CD4-positive, alpha-beta T cell treated with Interleukin-17A for 1 hour (primary cell): ENCODE results near the gene CEACAM21.

ENCODE experiments used
- DNase-seq: peaks from one replicate; pipeline ENCODE4 v3.0.0-alpha.2; 2020

The CEACAM21 gene

GRCh38 chr19:41575998-41576397 is at the start of gene CEACAM21:
TSS of gene CEACAM21 (plus strand) at chr19:41576166. CDS start at chr19:41576275, 109 bp downstream.
- peak; percentile 61 for DNase-seq

GRCh38 chr19:41527089-41527488 is 48.9 kb upstream of the CEACAM21 start:
- DNase-seq: no peak

GRCh38 chr19:41528106-41528505 is 47.9 kb upstream of the CEACAM21 start:
- DNase-seq: no peak

- DNase-seq: no peak
Measured at GRCh38 chr19:41529484-41530183, 46.3 kb upstream of the CEACAM21 start.

GRCh38 chr19:41530184-41530534 is 45.8 kb upstream of the CEACAM21 start:
- DNase-seq: no peak

- DNase-seq: peak; percentile 47
Measured at GRCh38 chr19:41530761-41531301, 45.1 kb upstream of the CEACAM21 start.

- DNase-seq: peak; percentile 94
Measured at GRCh38 chr19:41531438-41532311, 44.3 kb upstream of the CEACAM21 start.

- DNase-seq: no peak
Measured at GRCh38 chr19:41532526-41532925, 43.4 kb upstream of the CEACAM21 start.

GRCh38 chr19:41533671-41534215 is 42.2 kb upstream of the CEACAM21 start:
- no peak for DNase-seq

GRCh38 chr19:41535029-41535622 is 40.8 kb upstream of the CEACAM21 start:
- DNase-seq: peak; percentile 30

GRCh38 chr19:41537789-41538188 is 38.2 kb upstream of the CEACAM21 start:
- DNase-seq: peak; percentile 66

GRCh38 chr19:41540041-41540695 is 35.8 kb upstream of the CEACAM21 start:
- no peak for DNase-seq

GRCh38 chr19:41541990-41542584 is 33.9 kb upstream of the CEACAM21 start:
- DNase-seq: peak; percentile 88

GRCh38 chr19:41542622-41543021 is 33.3 kb upstream of the CEACAM21 start:
- no peak for DNase-seq

GRCh38 chr19:41543582-41543981 is 32.4 kb upstream of the CEACAM21 start:
- no peak for DNase-seq

- no peak for DNase-seq
Measured at GRCh38 chr19:41545547-41545946, 30.4 kb upstream of the CEACAM21 start.

GRCh38 chr19:41546386-41546789 is 29.6 kb upstream of the CEACAM21 start:
- DNase-seq: peak; percentile 68

GRCh38 chr19:41546961-41547360 is 29.0 kb upstream of the CEACAM21 start:
- DNase-seq: no peak

- no peak for DNase-seq
Measured at GRCh38 chr19:41547569-41547968, 28.4 kb upstream of the CEACAM21 start.

- DNase-seq: no peak
Measured at GRCh38 chr19:41548047-41548446, 27.9 kb upstream of the CEACAM21 start.

- peak; percentile 90 for DNase-seq
Measured at GRCh38 chr19:41548954-41549688, 26.8 kb upstream of the CEACAM21 start.
